KG1 (cell line): ENCODE measurements around the gene TNS1.

Source experiments
- DNase-seq: peaks from one replicate; lab custom pipeline; 2025; lab: John Stamatoyannopoulos, UW

TNS1 gene

DNA sequence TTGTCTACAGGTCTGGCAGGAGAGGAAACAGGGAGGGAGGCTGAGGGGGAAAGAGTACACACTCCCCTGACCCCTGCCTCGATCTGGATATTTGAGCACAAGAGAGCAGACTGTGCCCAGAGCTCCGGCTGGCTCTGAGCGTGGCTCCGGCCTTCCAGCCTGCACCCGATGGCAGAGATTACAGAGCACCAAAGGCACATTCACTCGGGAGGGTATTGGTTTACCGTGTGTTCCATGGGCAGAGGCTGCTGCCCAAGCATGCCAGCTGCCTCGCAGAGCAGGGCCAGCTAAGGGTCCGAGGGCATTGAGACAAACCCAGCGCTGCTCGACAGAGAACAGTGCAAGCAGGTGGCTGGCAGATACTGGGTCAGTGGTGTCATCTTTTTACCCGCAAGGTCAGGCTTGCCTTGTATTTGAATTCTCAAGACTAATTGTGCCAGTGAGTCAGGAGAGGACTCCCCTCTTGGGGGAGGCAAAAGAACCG lies 132.2 kb downstream of the TNS1 start:
- no peak for DNase-seq

- no peak for DNase-seq
Observed at GRCh38 chr2:217868911-217869334, 133.9 kb downstream of the TNS1 start.

GRCh38 chr2:217868265-217868892 lies 134.4 kb downstream of the TNS1 start:
- no peak for DNase-seq

GRCh38 chr2:217866457-217866856 lies 136.3 kb downstream of the TNS1 start:
- no peak for DNase-seq

GRCh38 chr2:217864963-217865772 lies 137.6 kb downstream of the TNS1 start:
- no peak for DNase-seq

DNA sequence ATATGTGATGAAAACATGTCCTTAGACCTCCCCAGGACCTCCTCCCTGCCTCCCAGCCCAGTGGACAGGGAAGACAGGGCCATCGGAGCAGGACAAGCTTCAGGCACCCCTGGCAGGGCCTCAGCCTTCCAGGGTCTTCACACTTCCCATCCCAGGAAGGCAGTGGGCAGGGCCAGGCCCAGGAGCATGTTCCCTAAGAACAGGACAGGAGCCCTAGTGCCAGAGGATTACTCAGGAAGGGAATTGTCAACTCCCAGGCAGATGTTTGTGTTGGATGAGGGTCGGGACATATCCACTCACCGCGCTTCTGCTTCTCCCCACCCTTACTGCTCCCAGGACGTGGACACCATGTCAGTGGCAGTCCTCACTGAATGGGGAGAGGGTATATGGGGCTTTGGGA lies 138.9 kb downstream of the TNS1 start:
- no peak for DNase-seq

DNA sequence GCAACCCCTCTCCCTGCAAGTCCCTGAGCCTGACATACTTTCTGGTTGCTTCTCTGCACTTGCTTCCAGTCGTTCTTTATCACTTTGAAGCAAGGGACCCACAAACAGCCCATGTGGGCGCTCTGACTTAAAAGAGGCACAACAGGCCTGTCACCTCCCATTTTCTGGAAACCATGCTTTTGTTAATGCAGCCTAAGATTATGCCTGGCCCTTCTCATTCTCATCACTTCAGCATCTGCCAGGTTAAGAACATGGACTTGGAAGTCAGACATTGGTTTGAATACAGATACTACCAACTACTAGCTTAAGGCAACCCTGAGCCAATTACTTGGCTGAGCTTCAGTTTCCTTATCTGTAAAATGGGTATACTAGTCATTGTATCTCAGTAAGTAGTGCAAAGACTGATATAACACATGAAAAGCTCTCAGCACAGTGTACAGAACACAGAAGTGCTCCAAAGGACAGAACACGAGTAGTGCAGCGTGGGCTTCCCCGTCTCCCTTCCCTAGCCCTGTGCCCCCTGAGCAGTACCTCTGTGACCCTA lies 141.4 kb downstream of the TNS1 start:
- DNase-seq, result no peak

DNA sequence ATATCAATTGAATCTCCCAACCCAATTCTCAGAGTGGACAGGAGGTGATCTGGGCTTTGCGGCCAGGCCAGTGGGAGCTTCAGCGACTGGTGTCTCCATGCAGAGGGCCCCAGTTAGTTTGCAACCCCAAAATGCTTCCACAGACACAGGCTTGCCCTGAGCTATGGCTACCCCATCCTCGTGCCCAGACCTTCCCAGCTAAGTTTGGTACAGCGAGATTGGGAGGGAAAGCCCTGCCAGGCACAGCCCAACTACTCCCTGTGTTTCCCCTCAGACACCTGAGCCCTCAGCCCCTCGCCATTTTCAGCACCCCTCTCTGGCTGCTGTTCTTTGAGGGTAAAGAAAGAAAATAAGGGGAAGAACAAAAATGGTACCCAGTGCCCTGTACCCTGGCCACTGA lies 142.9 kb downstream of the TNS1 start:
- no peak for DNase-seq

DNA sequence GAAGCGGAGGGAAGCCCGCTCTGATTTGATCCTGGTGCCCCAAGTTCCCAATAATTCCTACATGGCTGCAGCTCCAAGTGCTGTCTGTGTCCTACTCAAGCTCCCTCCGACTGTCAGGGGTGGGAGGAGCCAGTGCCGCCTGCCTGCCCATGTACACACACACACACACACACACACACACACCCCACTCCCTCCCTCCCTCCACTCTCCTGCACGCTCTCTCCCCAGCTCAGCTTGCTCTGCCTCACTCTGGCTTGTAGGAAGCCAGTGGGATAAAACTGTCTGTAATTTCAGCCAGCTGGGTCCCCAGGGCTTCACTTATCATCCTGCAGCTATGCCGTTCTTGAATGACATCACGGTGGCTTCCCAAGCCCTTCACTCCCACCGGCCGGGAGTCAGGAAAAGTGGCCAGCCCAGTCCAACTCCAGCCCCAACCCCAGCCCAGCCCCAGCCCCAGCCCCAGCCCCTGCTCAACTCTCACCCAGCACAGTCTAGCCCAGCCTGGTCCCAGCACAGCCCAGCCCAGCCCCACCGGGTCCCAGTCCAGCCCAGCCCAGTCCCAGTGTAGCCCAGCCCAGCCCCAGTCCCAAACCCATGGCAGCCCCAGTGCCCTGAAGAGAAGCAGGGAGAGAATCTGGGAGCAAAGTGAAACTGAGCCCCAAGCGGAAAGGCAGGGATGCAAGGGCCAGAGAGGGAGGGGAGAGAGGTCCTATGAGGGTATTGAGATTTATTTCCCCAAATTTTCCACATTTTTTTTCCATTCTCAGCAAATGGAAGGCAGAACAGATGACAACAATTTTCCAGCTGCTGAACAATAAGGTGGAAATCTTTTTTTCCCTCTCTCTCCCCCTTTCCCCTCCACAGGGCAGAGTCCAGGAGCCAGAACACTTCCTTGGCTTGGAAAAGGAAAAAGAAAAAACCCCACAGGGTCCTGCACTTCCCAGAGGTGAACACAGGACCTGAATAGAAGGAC lies 144.0 kb downstream of the TNS1 start:
- no peak for DNase-seq

DNA sequence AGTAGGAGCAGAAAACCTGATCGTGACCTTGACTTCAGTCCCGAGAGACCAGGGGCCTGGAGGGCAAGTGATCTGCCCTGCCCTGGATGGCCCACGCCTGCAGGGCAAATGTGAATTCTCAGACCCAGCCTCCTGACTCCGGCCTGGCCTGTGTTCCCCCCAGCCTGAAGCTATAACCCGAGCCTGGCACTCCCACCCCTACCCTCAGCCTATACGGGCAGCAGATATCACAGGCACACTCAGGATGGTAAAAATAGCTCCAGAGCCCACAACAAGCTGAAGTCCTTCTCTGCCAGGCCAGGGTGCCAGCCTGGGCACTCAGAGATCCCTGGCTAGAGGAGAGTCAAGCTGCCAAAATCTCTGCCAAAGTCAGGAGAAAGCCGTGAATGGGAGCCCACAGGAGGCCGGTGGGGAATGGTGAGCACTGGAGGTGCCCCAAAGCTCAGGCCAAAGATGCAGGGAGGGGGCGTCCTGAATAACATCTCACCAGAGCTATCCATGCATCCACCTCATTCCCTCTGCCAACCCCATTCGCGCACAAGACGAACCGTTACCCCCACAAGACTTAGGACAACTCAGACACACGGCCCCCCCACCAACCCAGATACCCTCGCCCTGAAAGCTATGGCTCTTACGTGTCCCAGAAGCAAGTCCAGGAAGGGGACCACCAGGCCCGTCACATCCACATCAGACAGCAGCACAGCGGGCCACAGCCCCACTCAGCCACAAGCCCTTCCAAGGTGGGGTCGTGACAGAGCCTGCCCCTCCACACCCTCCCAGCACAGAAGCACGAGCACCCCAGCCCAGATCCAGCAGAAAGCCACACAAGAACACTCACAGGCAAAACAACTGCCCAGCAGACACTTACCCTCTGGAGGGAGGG lies 144.9 kb downstream of the TNS1 start:
- no peak for DNase-seq

GRCh38 chr2:217856871-217857270 lies 145.9 kb downstream of the TNS1 start:
- no peak for DNase-seq

GRCh38 chr2:217856159-217856558 lies 146.6 kb downstream of the TNS1 start:
- no peak for DNase-seq

GRCh38 chr2:217854684-217855420 lies 147.9 kb downstream of the TNS1 start:
- no peak for DNase-seq

DNA sequence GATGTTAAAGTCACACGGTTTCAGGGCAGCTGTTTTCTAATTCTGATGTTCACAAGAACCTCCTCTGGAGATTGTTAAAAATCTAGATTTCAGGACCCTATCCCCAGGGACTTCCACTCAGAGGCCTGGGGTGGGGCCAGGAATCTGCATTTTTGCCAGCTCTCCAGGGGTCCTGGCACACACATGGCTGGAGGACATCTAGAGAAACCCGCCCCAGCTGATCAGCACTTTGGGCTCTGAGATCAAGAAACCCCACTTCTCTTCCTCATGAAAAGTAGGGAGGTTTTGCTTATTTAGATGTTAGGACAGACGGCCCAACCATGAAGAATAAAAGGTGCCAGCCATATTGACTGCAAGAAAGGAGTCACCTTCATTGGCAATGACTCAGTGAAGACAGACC lies 148.8 kb downstream of the TNS1 start:
- no peak for DNase-seq

GRCh38 chr2:217853301-217853881 lies 149.4 kb downstream of the TNS1 start:
- no peak for DNase-seq

- no peak for DNase-seq
Observed at GRCh38 chr2:217852555-217853211, 150.1 kb downstream of the TNS1 start.

GRCh38 chr2:217851191-217852020 lies 151.4 kb downstream of the TNS1 start:
- DNase-seq, result no peak
